ENCODE results near the gene SFMBT2. TPM values are rescaled to one million over a fixed set of nuclear protein-coding genes. Genes with fewer than 3 reads are reported as not detected.

The SFMBT2 gene
- total RNA-seq, 1 experiment from 2014 or later, result 7.4 TPM

GRCh38 chr10:7188456-7189050 is 222.3 kb downstream of the SFMBT2 start:
- intact Hi-C loops (cut with micrococcal nuclease), result no loop called here
- no peak overlapping the region for H3K27ac Mint-ChIP-seq (ENCODE audit: low read depth, unreplicated experiment)
- ChIA-PET POLR2A (interaction anchor here (0.7 to 1.1 kb wide), 2 partner anchors 9 to 1101 kb away, joined by 3 read pairs; no protein-coding TSS in a partner anchor), CTCF (interaction anchor here (0.7 kb wide), 1 partner anchor 696 kb away, joined by 3 read pairs; no protein-coding TSS in a partner anchor)
- no peaks in the 10 kb centered on the region for H3K9me3 Mint-ChIP-seq (ENCODE audit: unreplicated experiment)
- DNase-seq (ENCODE audit: unreplicated experiment), result no peak
- no peaks in the 10 kb centered on the region for H3K27me3 Mint-ChIP-seq (ENCODE audit: insufficient read depth, unreplicated experiment)
- TF ChIP-seq, protein P1, sequence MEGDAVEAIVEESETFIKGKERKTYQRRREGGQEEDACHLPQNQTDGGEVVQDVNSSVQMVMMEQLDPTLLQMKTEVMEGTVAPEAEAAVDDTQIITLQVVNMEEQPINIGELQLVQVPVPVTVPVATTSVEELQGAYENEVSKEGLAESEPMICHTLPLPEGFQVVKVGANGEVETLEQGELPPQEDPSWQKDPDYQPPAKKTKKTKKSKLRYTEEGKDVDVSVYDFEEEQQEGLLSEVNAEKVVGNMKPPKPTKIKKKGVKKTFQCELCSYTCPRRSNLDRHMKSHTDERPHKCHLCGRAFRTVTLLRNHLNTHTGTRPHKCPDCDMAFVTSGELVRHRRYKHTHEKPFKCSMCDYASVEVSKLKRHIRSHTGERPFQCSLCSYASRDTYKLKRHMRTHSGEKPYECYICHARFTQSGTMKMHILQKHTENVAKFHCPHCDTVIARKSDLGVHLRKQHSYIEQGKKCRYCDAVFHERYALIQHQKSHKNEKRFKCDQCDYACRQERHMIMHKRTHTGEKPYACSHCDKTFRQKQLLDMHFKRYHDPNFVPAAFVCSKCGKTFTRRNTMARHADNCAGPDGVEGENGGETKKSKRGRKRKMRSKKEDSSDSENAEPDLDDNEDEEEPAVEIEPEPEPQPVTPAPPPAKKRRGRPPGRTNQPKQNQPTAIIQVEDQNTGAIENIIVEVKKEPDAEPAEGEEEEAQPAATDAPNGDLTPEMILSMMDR (IDR thresholded peaks at IDR 0.05; ENCODE audit: unreplicated experiment), result no peak
- no TSS peak for BruUV-seq (replicated peaks)
- H3K4me1 Mint-ChIP-seq (ENCODE audit: insufficient read depth, unreplicated experiment), result no peaks in the 10 kb centered on the region
- peaks cover 9% of the 10 kb centered on the region for H3K36me3 Mint-ChIP-seq (ENCODE audit: insufficient read depth, unreplicated experiment)
- no peak overlapping the region for H3K4me3 Mint-ChIP-seq (ENCODE audit: unreplicated experiment)

GRCh38 chr10:7186387-7187018 is 224.3 kb downstream of the SFMBT2 start:
- Mint-ChIP-seq H3K27me3 (ENCODE audit: insufficient read depth, unreplicated experiment) (no peaks in the 10 kb centered on the region), H3K36me3 (ENCODE audit: insufficient read depth, unreplicated experiment) (peaks cover 9% of the 10 kb centered on the region), H3K4me3 (ENCODE audit: unreplicated experiment) (no peak overlapping the region), H3K9me3 (ENCODE audit: unreplicated experiment) (no peaks in the 10 kb centered on the region), H3K4me1 (ENCODE audit: insufficient read depth, unreplicated experiment) (no peaks in the 10 kb centered on the region), H3K27ac (ENCODE audit: low read depth, unreplicated experiment) (no peak overlapping the region)
- BruUV-seq (replicated peaks), result no TSS peak
- intact Hi-C loops (cut with micrococcal nuclease), result no loop called here
- ChIA-PET POLR2A (interaction anchor here (0.6 kb wide), 1 partner anchor 14 kb away, joined by 4 read pairs; no protein-coding TSS in a partner anchor), CTCF (interaction anchor here (0.7 to 1.2 kb wide), 5 partner anchors 8 to 268 kb away, joined by 3 to 6 read pairs (median 3); no protein-coding TSS in a partner anchor)
- TF ChIP-seq, protein P1 (IDR thresholded peaks at IDR 0.05; ENCODE audit: unreplicated experiment), result no peak
- no peak for DNase-seq (ENCODE audit: unreplicated experiment)

DNA sequence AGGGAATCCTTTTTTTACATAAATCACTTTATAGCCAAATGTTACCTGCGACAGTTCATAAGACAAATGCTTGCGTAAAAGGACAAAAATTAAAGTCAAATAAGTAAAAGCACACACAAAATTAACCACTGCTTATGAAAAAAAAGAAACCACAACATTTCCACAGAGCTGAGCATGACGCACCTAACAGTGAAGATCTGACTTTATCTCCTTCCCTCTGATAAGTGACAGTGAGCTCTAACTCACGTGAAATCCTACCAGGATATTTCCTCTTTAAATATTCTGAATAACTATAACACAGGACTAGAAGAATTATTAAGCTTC is 225.5 kb downstream of the SFMBT2 start:
- no peak overlapping the region for H3K27ac Mint-ChIP-seq (ENCODE audit: low read depth, unreplicated experiment)
- BruUV-seq (replicated peaks), result no TSS peak

More for the DNA sequence above, 225.5 kb downstream of the SFMBT2 start:
- no peak for DNase-seq (ENCODE audit: unreplicated experiment)
- Mint-ChIP-seq H3K27me3 (ENCODE audit: insufficient read depth, unreplicated experiment) (no peaks in the 10 kb centered on the region), H3K9me3 (ENCODE audit: unreplicated experiment) (no peaks in the 10 kb centered on the region), H3K36me3 (ENCODE audit: insufficient read depth, unreplicated experiment) (peaks cover 14% of the 10 kb centered on the region), H3K4me1 (ENCODE audit: insufficient read depth, unreplicated experiment) (no peaks in the 10 kb centered on the region), H3K4me3 (ENCODE audit: unreplicated experiment) (no peak overlapping the region)
- ChIA-PET POLR2A (no interaction called here), CTCF (interaction anchor here (0.6 to 1.0 kb wide), 2 partner anchors 32 to 39 kb away, joined by 3 to 4 read pairs; no protein-coding TSS in a partner anchor)
- TF ChIP-seq, protein P1 (IDR thresholded peaks at IDR 0.05; ENCODE audit: unreplicated experiment), result no peak
- intact Hi-C loops (cut with micrococcal nuclease), result no loop called here
